ENCODE results near the gene HTR2A. TPM values are rescaled to one million over a fixed set of nuclear protein-coding genes. Genes with fewer than 3 reads are reported as not detected.
A peak's percentile ranks its signal among the peaks of the same experiment; 100 is the strongest.

Gene HTR2A
- polyA plus RNA-seq, 1 donor (not counting 4 experiments of a cell fraction or from before 2014, with no cell fraction given): not detected

- TF ChIP-seq CTCF (optimal IDR thresholded peaks at IDR 0.05 in 1 of 3, IDR thresholded peaks at IDR 0.05 in 1 of 3, conservative IDR thresholded peaks at IDR 0.05 in 1 of 3; ENCODE audit: extremely low read depth in 1 of 3, insufficient read depth in 2 of 3, low read length in 3 of 3) (no peak), EZH2 (IDR thresholded peaks at IDR 0.05; ENCODE audit: low read length) (no peak)
- dilution Hi-C loops (cut with MboI; ENCODE audit: extremely low pct_ligation_motif_present, low sequenced_read_pairs): no loop called here
- Histone ChIP-seq H4K20me1 (ENCODE audit: control insufficient read depth, extremely low read depth, insufficient read depth, low read length) (no peaks in the 10 kb centered on the region), H3K4me3 (ENCODE audit: control insufficient read depth in 2 of 3, extremely low read depth in 1 of 3, insufficient read depth in 2 of 3, low read depth in 1 of 3, low read length in 3 of 3) (no peak overlapping the region), H2AFZ (ENCODE audit: control insufficient read depth, low read length) (no peak overlapping the region), H3K27me3 (ENCODE audit: control insufficient read depth, extremely low read depth, insufficient read depth, low read length) (no peaks in the 10 kb centered on the region), H3K27ac (ENCODE audit: control insufficient read depth, insufficient read depth, low read length) (no peak overlapping the region), H3K9ac (ENCODE audit: control insufficient read depth, extremely low read depth, insufficient read depth, low read length) (no peak overlapping the region), H3K4me1 (ENCODE audit: control insufficient read depth, extremely low read depth, insufficient read depth, low read length) (no peaks in the 10 kb centered on the region), H3K36me3 (ENCODE audit: control insufficient read depth in 2 of 2, extremely low read depth in 1 of 2, insufficient read depth in 2 of 2, low read length in 2 of 2) (peaks cover 3 to 7% of the 10 kb centered on the region in 2 experiments), H3K4me2 (ENCODE audit: control insufficient read depth, extremely low read depth, insufficient read depth, low read depth, low read length) (no peak overlapping the region), H3K9me3 (ENCODE audit: control insufficient read depth, low read depth, low read length) (no peaks in the 10 kb centered on the region), H3K79me2 (ENCODE audit: control insufficient read depth, insufficient read depth, low read length) (no peaks in the 10 kb centered on the region), H3K9me1 (ENCODE audit: control insufficient read depth, extremely low read depth, insufficient read depth, low read length) (no peaks in the 10 kb centered on the region)
- DNase-seq (ENCODE audit: low read depth, low spot score): no peak
- FAIRE-seq: peak; percentile 74
Observed at GRCh38 chr13:46782691-46783090, 114.2 kb downstream of the HTR2A start.

- Histone ChIP-seq H3K4me1 (ENCODE audit: control insufficient read depth, extremely low read depth, insufficient read depth, low read length) (no peaks in the 10 kb centered on the region), H3K27ac (ENCODE audit: control insufficient read depth, insufficient read depth, low read length) (no peak overlapping the region), H4K20me1 (ENCODE audit: control insufficient read depth, extremely low read depth, insufficient read depth, low read length) (no peaks in the 10 kb centered on the region), H3K4me3 (ENCODE audit: control insufficient read depth in 2 of 3, extremely low read depth in 1 of 3, insufficient read depth in 2 of 3, low read depth in 1 of 3, low read length in 3 of 3) (no peak overlapping the region), H3K27me3 (ENCODE audit: control insufficient read depth, extremely low read depth, insufficient read depth, low read length) (no peaks in the 10 kb centered on the region), H3K4me2 (ENCODE audit: control insufficient read depth, extremely low read depth, insufficient read depth, low read depth, low read length) (no peak overlapping the region), H3K9ac (ENCODE audit: control insufficient read depth, extremely low read depth, insufficient read depth, low read length) (no peak overlapping the region), H3K9me1 (ENCODE audit: control insufficient read depth, extremely low read depth, insufficient read depth, low read length) (no peaks in the 10 kb centered on the region), H2AFZ (ENCODE audit: control insufficient read depth, low read length) (no peak overlapping the region), H3K9me3 (ENCODE audit: control insufficient read depth, low read depth, low read length) (no peaks in the 10 kb centered on the region), H3K36me3 (ENCODE audit: control insufficient read depth in 2 of 2, extremely low read depth in 1 of 2, insufficient read depth in 2 of 2, low read length in 2 of 2) (peaks cover 3 to 7% of the 10 kb centered on the region in 2 experiments), H3K79me2 (ENCODE audit: control insufficient read depth, insufficient read depth, low read length) (no peaks in the 10 kb centered on the region)
- FAIRE-seq (no peak), DNase-seq (ENCODE audit: low read depth, low spot score) (no peak)
- no peak for TF ChIP-seq EZH2 (IDR thresholded peaks at IDR 0.05; ENCODE audit: low read length)
- TF ChIP-seq CTCF (optimal IDR thresholded peaks at IDR 0.05 in 1 of 3, IDR thresholded peaks at IDR 0.05 in 1 of 3, conservative IDR thresholded peaks at IDR 0.05 in 1 of 3; ENCODE audit: extremely low read depth in 1 of 3, insufficient read depth in 2 of 3, low read length in 3 of 3): no peak
- dilution Hi-C loops (cut with MboI; ENCODE audit: extremely low pct_ligation_motif_present, low sequenced_read_pairs): no loop called here
Observed at GRCh38 chr13:46782066-46782465, 114.8 kb downstream of the HTR2A start.

Other genes starting within 250 kb of the HTR2A start
- 125 to 181 TPM (median 137 TPM) in 3 replicates for gene ESD, start 99.9 kb downstream of the HTR2A start, polyA plus RNA-seq